GM21367 (cell line): ENCODE measurements around the gene ATG12.
"Not testable (repeated sequence)": the region's sequence is repeated elsewhere in the genome, so short reads cannot be mapped to it uniquely, and the experiment has no call there.

Source experiments
- ATAC-seq: cut with Tn5 transposase; IDR thresholded peaks from one replicate; pipeline ENCODE4 v1.9.1; 2021; ENCODE audit not compliant: unreplicated experiment

The ATG12 gene

DNA sequence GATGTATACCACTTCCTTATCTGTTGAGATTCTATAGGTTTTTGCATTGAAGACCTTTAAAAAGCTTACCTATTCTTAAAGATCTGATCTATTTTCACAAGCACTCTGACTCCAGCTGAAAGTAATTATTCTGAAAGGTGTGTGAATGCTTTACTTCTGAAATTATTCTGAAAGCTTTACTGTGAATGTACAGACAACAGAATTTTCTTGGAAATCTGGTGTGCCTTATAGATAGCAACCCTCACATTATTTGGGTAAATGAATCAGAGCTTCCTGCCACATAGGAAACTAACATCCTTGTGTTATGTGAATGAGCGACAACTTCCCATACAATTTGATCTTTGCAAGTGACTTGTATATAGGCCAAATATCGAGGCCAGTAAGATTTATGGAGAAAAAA lies 31.4 kb downstream of the ATG12 start:
- ATAC-seq: no peak

DNA sequence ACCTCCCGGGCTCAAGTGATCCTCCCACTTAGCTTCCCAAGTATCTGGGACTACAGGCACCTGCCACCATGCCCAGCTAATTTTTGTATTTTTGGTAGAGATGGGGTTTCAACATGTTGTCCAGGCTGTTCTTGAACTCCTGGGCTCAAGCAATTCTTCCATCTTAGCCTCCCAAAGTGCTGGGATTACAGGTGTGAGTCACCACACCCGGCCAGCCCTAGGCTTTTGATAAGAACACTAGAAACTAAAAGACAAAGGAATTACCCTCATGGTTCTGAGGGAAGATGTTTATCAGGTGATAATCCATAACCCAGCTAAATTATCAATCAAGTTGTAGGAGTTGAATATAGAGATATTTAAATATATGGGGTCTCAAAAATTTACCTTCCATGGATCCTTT lies 33.3 kb downstream of the ATG12 start:
- ATAC-seq: not testable (repeated sequence)

DNA sequence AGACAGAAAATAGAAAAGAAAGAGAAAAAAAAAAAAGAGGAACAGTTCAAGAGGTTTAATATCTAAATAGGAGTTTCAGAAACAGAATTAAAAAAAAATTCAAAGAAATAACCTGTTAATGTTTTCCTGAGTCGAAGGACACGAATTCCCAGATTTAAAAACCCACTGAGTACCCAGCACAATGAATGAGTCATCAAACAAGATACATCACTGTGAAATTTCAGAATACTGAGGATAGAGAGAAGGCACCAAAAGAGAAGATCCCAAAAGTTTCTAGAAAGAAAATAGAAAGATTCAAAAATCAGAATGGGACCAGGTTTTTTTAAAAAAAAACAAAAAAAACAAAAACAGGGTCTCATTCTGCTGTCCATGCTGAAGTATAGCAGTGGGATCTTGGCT lies 33.7 kb downstream of the ATG12 start:
- ATAC-seq: no peak

- ATAC-seq: no peak
These were observed 34.2 kb downstream of the ATG12 start for GRCh38 chr5:115806986-115807653.

GRCh38 chr5:115801984-115802383 lies 39.4 kb downstream of the ATG12 start:
- no peak for ATAC-seq

DNA sequence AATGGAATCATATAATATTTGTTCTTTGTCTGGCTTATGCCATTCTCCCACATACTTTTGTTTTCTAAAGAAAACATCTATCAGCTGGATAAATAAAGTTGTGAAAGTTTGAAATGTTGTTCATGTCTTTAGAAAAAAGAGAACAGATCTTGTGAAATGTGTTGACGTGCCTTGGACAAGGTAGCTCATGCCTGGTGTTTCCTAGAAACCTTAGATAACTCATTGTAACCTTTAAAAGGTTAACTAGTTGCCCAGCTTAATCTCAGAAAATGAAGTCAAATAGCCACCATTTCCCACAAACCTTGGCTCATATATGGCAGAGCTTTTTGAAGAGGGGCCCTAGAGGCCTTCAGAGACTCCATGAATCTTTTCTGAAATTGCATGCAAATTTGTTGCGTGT lies 40.2 kb downstream of the ATG12 start:
- no peak for ATAC-seq

- ATAC-seq: no peak
These were observed 41.3 kb downstream of the ATG12 start for GRCh38 chr5:115800108-115800507.

DNA sequence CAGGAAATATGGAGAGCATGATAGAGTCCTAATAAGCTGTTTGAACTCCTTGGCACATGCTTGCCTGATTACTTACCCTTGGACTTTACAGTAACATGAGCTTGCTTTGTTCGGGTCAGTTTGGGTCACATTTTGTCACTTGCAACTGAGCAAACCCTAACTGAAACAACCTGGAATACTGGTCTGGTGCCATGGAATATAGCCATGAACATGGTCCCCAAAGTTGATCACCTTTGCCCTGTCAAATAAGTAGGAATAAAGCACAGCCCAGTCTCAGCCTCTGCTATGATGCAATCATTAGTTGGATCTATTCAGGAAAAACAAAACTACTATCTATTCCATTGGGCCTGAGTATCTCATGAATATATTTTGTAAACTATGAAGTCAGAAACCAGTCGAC lies 43.1 kb downstream of the ATG12 start:
- no peak for ATAC-seq

- ATAC-seq: no peak
These were observed 44.7 kb downstream of the ATG12 start for GRCh38 chr5:115796656-115797055.

- ATAC-seq: no peak
These were observed 45.7 kb downstream of the ATG12 start for GRCh38 chr5:115795700-115796099.

DNA sequence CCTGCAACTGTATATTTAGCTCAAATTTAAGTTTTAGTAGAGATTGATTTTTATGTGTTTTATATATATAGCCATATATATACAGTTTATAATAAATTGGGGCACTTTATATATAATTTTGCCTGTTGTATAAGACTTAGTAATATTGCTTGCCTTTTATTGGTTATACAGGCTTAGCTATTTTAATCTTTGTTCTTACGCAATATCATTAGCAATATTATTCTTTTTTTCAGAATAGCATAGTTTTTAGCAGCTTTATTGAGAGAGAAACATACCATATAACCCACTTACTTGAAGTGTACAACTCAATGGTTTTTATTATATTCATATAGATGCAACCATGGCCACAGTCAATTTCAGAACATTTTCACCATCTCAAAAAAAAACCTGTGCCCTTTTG lies 52.9 kb downstream of the ATG12 start:
- ATAC-seq: no peak

DNA sequence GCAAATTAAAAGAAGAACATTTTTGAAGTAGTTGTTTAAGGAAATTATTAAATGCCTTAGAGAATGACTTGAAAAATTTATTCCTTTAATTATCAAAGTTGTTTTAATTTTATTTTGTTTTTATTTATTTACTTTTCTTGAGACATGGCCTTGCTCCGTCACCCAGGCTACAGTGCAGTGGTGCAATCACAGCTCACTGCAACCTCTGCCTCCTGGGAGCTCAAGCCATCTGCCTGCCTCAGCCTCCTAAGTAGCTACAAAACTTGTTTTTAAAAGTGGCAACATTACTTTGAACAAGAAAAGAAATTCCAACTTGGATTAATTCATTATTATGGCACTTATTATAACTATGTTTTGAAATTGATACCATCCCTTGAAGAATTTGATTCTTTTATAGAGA lies 53.9 kb downstream of the ATG12 start:
- ATAC-seq: no peak

- no peak for ATAC-seq
These were observed 55.8 kb downstream of the ATG12 start for GRCh38 chr5:115785381-115786065.

- no peak for ATAC-seq
These were observed 62.9 kb downstream of the ATG12 start for GRCh38 chr5:115778417-115778816.
